ENCODE results near the gene OR4F15. TPM values are rescaled to one million over a fixed set of nuclear protein-coding genes. Genes with fewer than 3 reads are reported as not detected.
"Not testable (repeated sequence)": the region's sequence is repeated elsewhere in the genome, so short reads cannot be mapped to it uniquely, and the experiment has no call there.

OR4F15 gene
- 0.16 TPM in 1 of 2 replicates, not detected in the other for total RNA-seq (2014; rRNA removed; shearing (Covaris generic))
- not detected in 2 replicates for polyA plus RNA-seq (2015; cell fraction: cytosol; rRNA removed)
- polyA plus RNA-seq (2015; cell fraction: nucleus; rRNA removed), result 0.19 TPM in 1 of 2 replicates, not detected in the other

- no peak for DNase-seq (ENCODE audit: low read depth, low spot score)
- in situ Hi-C loops (cut with HindIII; ENCODE audit: low pct_unique_long_range_greater_than_20kb, low sequenced_read_pairs), result no loop called here
These were observed at the start of gene OR4F15 for GRCh38 chr15:101811902-101812301. Gene OR4F15 (plus strand): TSS chr15:101812202. CDS start chr15:101818187, 5,985 bp downstream.

- DNase-seq (ENCODE audit: low read depth, low spot score); in situ Hi-C loops (cut with HindIII; ENCODE audit: low pct_unique_long_range_greater_than_20kb, low sequenced_read_pairs): not testable (repeated sequence)
These were observed 47.2 kb upstream of the OR4F15 start for GRCh38 chr15:101764669-101765339.

GRCh38 chr15:101765340-101765671 is 46.7 kb upstream of the OR4F15 start:
- in situ Hi-C loops (cut with HindIII; ENCODE audit: low pct_unique_long_range_greater_than_20kb, low sequenced_read_pairs); DNase-seq (ENCODE audit: low read depth, low spot score): not testable (repeated sequence)

- in situ Hi-C loops (cut with HindIII; ENCODE audit: low pct_unique_long_range_greater_than_20kb, low sequenced_read_pairs), result no loop called here
- no peak for DNase-seq (ENCODE audit: low read depth, low spot score)
These were observed 46.1 kb upstream of the OR4F15 start for GRCh38 chr15:101765772-101766456.

- DNase-seq (ENCODE audit: low read depth, low spot score); in situ Hi-C loops (cut with HindIII; ENCODE audit: low pct_unique_long_range_greater_than_20kb, low sequenced_read_pairs): not testable (repeated sequence)
These were observed 44.8 kb upstream of the OR4F15 start for GRCh38 chr15:101767083-101767640.

- in situ Hi-C loops (cut with HindIII; ENCODE audit: low pct_unique_long_range_greater_than_20kb, low sequenced_read_pairs), result no loop called here
These were observed 39.1 kb upstream of the OR4F15 start for GRCh38 chr15:101772921-101773320.

GRCh38 chr15:101773496-101774100 is 38.4 kb upstream of the OR4F15 start:
- in situ Hi-C loops (cut with HindIII; ENCODE audit: low pct_unique_long_range_greater_than_20kb, low sequenced_read_pairs), result no loop called here
- peak; percentile 17 for DNase-seq (ENCODE audit: low read depth, low spot score)

More at GRCh38 chr15:101772921-101773320, 39.1 kb upstream of the OR4F15 start:
- DNase-seq (ENCODE audit: low read depth, low spot score), result no peak

GRCh38 chr15:101775136-101775535 is 36.9 kb upstream of the OR4F15 start:
- DNase-seq (ENCODE audit: low read depth, low spot score), result no peak
- in situ Hi-C loops (cut with HindIII; ENCODE audit: low pct_unique_long_range_greater_than_20kb, low sequenced_read_pairs), result no loop called here

GRCh38 chr15:101778576-101778975 is 33.4 kb upstream of the OR4F15 start:
- in situ Hi-C loops (cut with HindIII; ENCODE audit: low pct_unique_long_range_greater_than_20kb, low sequenced_read_pairs); DNase-seq (ENCODE audit: low read depth, low spot score): not testable (repeated sequence)

GRCh38 chr15:101780225-101780624 is 31.8 kb upstream of the OR4F15 start:
- DNase-seq (ENCODE audit: low read depth, low spot score); in situ Hi-C loops (cut with HindIII; ENCODE audit: low pct_unique_long_range_greater_than_20kb, low sequenced_read_pairs): not testable (repeated sequence)

- DNase-seq (ENCODE audit: low read depth, low spot score), result no peak
- in situ Hi-C loops (cut with HindIII; ENCODE audit: low pct_unique_long_range_greater_than_20kb, low sequenced_read_pairs), result no loop called here
These were observed 30.1 kb upstream of the OR4F15 start for GRCh38 chr15:101781928-101782327.

- DNase-seq (ENCODE audit: low read depth, low spot score), result no peak
- in situ Hi-C loops (cut with HindIII; ENCODE audit: low pct_unique_long_range_greater_than_20kb, low sequenced_read_pairs), result no loop called here
These were observed 27.4 kb upstream of the OR4F15 start for GRCh38 chr15:101784644-101785043.

GRCh38 chr15:101786422-101786821 is 25.6 kb upstream of the OR4F15 start:
- in situ Hi-C loops (cut with HindIII; ENCODE audit: low pct_unique_long_range_greater_than_20kb, low sequenced_read_pairs); DNase-seq (ENCODE audit: low read depth, low spot score): not testable (repeated sequence)

- in situ Hi-C loops (cut with HindIII; ENCODE audit: low pct_unique_long_range_greater_than_20kb, low sequenced_read_pairs), result not testable (repeated sequence)
These were observed 24.0 kb upstream of the OR4F15 start for GRCh38 chr15:101788001-101788400.

GRCh38 chr15:101788503-101789269 is 23.3 kb upstream of the OR4F15 start:
- in situ Hi-C loops (cut with HindIII; ENCODE audit: low pct_unique_long_range_greater_than_20kb, low sequenced_read_pairs), result not testable (repeated sequence)

More at GRCh38 chr15:101788001-101788400, 24.0 kb upstream of the OR4F15 start:
- DNase-seq (ENCODE audit: low read depth, low spot score), result not testable (repeated sequence)

GRCh38 chr15:101790748-101791147 is 21.3 kb upstream of the OR4F15 start:
- not testable (repeated sequence) for DNase-seq (ENCODE audit: low read depth, low spot score)

More at GRCh38 chr15:101788503-101789269, 23.3 kb upstream of the OR4F15 start:
- DNase-seq (ENCODE audit: low read depth, low spot score), result not testable (repeated sequence)

GRCh38 chr15:101793981-101794380 is 18.0 kb upstream of the OR4F15 start:
- in situ Hi-C loops (cut with HindIII; ENCODE audit: low pct_unique_long_range_greater_than_20kb, low sequenced_read_pairs); DNase-seq (ENCODE audit: low read depth, low spot score): not testable (repeated sequence)

More at GRCh38 chr15:101790748-101791147, 21.3 kb upstream of the OR4F15 start:
- in situ Hi-C loops (cut with HindIII; ENCODE audit: low pct_unique_long_range_greater_than_20kb, low sequenced_read_pairs), result not testable (repeated sequence)
